ENCODE measurements around the gene MMEL1. TPM values are rescaled to one million over a fixed set of nuclear protein-coding genes. Genes with fewer than 3 reads are reported as not detected.
"Not testable (repeated sequence)": the region's sequence is repeated elsewhere in the genome, so short reads cannot be mapped to it uniquely, and the experiment has no call there.

MMEL1 gene
- total RNA-seq, 2 donors from 2014 or later = 0.54 to 0.87 TPM

DNA sequence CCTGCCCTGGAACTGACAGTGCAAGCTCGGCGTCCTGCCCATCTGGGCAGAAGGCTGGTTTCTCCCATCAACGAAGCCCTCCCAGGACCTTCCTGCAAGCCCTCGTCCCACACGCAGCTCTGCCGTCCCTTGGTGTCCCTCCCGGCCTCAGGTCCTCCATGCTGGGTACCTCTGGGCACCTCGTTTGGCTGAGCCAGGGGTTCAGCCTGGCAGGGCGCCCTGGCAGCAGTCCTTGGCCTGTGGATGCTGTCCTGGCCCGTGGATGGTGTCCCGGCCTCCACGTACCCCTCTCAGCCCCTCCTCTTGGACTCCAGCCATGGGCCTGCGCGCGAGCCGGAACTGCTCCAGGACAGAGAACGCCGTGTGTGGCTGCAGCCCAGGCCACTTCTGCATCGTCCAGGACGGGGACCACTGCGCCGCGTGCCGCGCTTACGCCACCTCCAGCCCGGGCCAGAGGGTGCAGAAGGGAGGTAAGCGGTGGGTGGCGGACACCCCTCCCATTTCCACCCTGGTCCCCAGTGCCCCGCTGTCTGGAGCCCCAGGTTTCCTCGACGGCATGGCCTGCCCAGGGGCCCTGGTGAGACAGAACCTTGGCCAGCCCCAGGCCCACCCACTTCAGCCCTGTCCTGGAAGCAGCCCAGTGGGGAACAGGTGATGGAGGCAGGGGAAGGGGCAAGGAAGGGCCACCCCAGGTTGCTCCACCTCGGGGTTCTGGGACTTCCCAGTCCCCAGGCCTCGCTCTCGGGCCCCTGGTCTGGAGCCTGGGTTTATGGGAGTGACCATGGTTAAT, 73.1 kb downstream of the MMEL1 start:
- no peak for ATAC-seq (replicated peaks)
- peak overlapping the region; percentile 3 for H3K4me3 Mint-ChIP-seq
- H3K9me3 Mint-ChIP-seq = no peaks in the 10 kb centered on the region
- no peaks in the 10 kb centered on the region for H3K27me3 Mint-ChIP-seq
- H3K36me3 Mint-ChIP-seq (ENCODE audit: low read depth) = peaks cover 80% of the 10 kb centered on the region
- peaks cover 7% of the 10 kb centered on the region for H3K4me1 Mint-ChIP-seq
- H3K27ac Mint-ChIP-seq = no peak overlapping the region

DNA sequence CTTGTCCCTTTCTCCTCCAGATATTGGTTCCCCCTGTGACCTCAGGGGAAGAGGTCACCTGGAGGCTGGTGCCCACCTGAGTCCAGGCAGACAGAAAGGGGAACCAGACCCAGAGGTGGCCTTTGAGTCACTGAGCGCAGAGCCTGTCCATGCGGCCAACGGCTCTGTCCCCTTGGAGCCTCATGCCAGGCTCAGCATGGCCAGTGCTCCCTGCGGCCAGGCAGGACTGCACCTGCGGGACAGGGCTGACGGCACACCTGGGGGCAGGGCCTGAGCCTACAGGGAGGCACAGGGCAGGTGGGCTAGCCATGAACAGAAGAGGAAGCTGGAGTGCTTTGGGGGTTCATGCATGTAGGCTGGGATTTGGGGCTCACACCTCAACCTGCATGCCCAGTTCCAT, 74.0 kb downstream of the MMEL1 start:
- Mint-ChIP-seq H3K4me1 (peaks cover 10% of the 10 kb centered on the region), H3K4me3 (peak overlapping the region; percentile 96), H3K27ac (peak overlapping the region; percentile 71), H3K9me3 (no peaks in the 10 kb centered on the region), H3K27me3 (no peaks in the 10 kb centered on the region), H3K36me3 (ENCODE audit: low read depth) (peaks cover 83% of the 10 kb centered on the region)
- no peak for ATAC-seq (replicated peaks)

DNA sequence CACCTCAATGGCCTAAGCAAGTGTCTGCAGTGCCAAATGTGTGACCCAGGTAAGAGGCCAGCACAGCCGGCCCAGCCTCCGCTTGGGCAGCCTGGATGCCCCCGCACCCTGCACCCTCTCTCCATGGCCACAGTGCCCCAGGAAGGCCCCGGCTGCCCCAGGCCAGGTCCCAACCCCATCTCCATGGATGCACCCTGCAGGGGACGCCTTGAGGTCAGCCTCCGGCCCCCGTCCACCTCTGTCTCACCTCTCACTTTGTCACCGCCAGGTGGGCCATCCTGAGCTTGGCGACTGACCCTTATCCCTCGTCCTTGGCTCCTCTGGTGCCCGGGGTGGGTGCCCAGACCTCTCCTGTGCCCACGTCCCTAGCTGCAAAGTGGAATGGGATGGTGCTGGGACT, 74.4 kb downstream of the MMEL1 start:
- H3K4me3 Mint-ChIP-seq = peak overlapping the region; percentile 96
- H3K27ac Mint-ChIP-seq = peak overlapping the region; percentile 71
- peaks cover 78% of the 10 kb centered on the region for H3K36me3 Mint-ChIP-seq (ENCODE audit: low read depth)
- peaks cover 10% of the 10 kb centered on the region for H3K4me1 Mint-ChIP-seq
- ATAC-seq (replicated peaks) = no peak
- H3K27me3 Mint-ChIP-seq = no peaks in the 10 kb centered on the region
- H3K9me3 Mint-ChIP-seq = no peaks in the 10 kb centered on the region

DNA sequence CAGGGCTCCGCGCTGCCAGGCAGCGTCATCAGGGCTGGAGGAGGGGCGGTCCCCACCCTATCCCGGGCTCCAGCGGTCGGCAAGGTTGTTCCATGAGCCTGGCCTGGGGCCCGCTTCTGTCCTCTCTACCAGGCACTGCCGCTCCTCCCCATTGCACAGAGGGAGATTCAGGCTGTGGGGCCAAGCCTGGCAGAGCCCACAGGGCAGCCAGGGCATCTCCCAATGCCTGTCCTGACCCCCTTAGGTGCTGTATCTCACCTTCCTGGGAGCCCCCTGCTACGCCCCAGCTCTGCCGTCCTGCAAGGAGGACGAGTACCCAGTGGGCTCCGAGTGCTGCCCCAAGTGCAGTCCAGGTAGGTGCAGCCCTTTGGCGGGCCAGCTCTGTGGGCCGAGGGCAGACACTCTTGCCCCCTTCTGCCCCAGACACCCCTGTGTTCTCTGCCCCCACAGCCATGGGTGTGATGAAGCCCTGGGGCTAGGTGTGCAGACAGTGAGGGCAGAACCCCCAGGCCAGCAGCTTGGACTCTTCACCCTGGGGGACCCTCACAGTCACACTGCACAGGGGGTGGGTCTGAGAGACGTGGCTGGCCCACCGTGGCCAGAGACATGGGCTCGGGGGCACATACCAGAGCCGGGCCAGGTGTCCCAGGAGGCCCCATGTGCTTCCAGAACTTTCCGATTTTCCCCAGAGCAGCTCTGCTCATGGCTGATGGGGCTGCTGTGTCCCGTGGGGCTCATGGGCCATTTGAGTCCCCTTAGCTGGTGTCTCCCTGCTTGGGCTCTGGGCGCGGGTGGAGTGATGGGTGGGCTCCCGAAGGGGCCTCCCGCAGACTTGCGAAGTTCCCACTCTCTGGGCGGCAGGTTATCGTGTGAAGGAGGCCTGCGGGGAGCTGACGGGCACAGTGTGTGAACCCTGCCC, 75.1 kb downstream of the MMEL1 start:
- Mint-ChIP-seq H3K27ac (peak overlapping the region; percentile 94), H3K27me3 (no peaks in the 10 kb centered on the region), H3K4me3 (peak overlapping the region; percentile 96), H3K36me3 (ENCODE audit: low read depth) (peaks cover 72% of the 10 kb centered on the region), H3K4me1 (peaks cover 10% of the 10 kb centered on the region), H3K9me3 (no peaks in the 10 kb centered on the region)
- no peak for ATAC-seq (replicated peaks)

DNA sequence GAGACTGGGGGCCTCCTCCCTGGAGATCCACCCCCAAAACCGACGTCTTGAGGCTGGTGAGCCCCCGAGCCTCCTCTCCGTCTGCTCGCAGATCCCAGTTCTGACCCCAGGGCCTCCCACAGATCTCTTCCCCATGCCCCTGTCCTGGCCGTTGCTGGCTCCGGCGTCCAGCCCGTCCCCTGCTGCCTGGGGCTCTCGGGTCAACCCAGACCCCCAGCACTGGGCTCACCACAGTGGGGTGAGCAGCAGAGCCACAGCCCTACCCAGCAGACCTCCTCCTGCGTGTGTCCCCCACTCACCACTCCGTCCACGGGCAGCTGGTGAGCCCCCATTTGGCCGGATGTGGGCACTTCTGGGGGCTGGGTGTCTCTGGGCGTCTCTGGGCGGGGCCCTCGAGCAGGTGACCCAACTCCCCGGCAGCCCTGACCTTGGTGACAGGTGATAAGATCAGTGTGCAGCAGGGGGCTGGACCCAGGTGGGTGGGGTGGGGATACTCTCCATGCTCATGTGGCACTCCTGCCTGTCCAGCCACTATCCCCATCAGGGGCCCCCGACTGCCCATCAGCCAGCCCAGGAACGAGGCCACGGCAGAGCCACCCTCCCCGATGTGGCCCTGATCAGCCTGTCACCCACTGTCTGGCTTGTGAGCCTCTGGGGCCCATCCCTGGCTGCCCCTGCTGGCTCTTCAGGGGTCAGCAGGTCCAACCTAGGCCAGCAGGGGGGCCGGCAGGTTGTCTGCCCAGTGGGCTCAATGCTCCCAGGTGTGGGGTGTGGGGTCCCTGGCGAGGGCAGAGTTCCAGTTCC, 75.9 kb downstream of the MMEL1 start:
- ATAC-seq (replicated peaks) = peak; percentile 19
- Mint-ChIP-seq H3K27me3 (no peaks in the 10 kb centered on the region), H3K4me1 (peaks cover 10% of the 10 kb centered on the region), H3K36me3 (ENCODE audit: low read depth) (peaks cover 67% of the 10 kb centered on the region), H3K4me3 (peak overlapping the region; percentile 96), H3K27ac (peak overlapping the region; percentile 94), H3K9me3 (no peaks in the 10 kb centered on the region)

DNA sequence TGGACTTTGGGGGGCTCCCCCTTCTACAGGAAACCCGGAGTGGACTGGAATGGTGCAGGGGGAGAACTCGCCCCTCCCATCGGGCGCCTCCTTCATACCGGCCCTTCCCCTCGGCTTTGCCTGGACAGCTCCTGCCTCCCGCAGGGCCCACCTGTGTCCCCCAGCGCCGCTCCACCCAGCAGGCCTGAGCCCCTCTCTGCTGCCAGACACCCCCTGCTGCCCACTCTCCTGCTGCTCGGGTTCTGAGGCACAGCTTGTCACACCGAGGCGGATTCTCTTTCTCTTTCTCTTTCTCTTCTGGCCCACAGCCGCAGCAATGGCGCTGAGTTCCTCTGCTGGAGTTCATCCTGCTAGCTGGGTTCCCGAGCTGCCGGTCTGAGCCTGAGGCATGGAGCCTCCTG, 76.5 kb downstream of the MMEL1 start, which contains the start of gene TNFRSF14:
TSS of gene TNFRSF14 (plus strand) at position 95 of the 401 bp plus-strand sequence. CDS start at position 389, 294 bp downstream.
- peak within 1 kb of the TSS; percentile 94 for H3K27ac Mint-ChIP-seq
- peaks cover 63% of the 10 kb centered on the region for H3K36me3 Mint-ChIP-seq (ENCODE audit: low read depth)
- H3K4me1 Mint-ChIP-seq = peaks cover 7% of the 10 kb centered on the region
- ATAC-seq (replicated peaks) = peak; percentile 57
- no peaks in the 10 kb centered on the region for H3K9me3 Mint-ChIP-seq
- no peaks in the 10 kb centered on the region for H3K27me3 Mint-ChIP-seq
- peak within 1 kb of the TSS; percentile 96 for H3K4me3 Mint-ChIP-seq

DNA sequence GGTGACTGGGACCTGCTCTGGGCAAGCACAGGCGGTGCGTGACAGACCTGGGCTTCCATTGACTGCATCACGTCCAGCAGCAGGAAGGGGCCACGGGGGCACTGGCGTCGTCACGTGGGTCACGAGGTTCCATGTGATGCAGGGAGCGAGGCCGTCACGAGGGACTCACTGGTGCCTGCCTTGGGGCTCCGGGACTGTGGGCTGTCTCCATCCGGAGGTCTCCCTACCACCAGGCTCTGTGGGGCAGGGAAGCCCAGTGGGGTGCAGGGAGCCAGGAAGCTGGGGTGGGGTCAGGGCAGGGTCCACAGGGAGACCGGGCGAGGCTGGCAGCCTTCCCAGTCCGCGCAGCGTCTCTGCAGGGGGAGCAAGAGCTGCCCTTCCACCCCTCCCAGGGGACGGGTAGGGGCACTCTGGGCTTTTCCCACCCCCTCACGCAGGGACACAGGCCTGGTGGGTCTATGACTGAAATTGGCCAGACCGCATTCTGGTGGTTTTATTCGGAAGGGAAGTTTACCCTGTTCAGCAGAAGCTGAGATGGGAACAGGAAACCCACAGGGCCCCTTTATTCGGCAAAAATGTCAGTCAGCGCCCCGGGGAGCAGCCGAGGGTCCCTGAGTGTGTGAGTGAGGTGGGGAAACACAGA, 77.1 kb downstream of the MMEL1 start:
- Mint-ChIP-seq H3K36me3 (ENCODE audit: low read depth) (peaks cover 61% of the 10 kb centered on the region), H3K4me3 (peak overlapping the region; percentile 96), H3K27ac (peak overlapping the region; percentile 94), H3K4me1 (peaks cover 4% of the 10 kb centered on the region), H3K9me3 (no peaks in the 10 kb centered on the region), H3K27me3 (no peaks in the 10 kb centered on the region)
- peak; percentile 79 for ATAC-seq (replicated peaks)

DNA sequence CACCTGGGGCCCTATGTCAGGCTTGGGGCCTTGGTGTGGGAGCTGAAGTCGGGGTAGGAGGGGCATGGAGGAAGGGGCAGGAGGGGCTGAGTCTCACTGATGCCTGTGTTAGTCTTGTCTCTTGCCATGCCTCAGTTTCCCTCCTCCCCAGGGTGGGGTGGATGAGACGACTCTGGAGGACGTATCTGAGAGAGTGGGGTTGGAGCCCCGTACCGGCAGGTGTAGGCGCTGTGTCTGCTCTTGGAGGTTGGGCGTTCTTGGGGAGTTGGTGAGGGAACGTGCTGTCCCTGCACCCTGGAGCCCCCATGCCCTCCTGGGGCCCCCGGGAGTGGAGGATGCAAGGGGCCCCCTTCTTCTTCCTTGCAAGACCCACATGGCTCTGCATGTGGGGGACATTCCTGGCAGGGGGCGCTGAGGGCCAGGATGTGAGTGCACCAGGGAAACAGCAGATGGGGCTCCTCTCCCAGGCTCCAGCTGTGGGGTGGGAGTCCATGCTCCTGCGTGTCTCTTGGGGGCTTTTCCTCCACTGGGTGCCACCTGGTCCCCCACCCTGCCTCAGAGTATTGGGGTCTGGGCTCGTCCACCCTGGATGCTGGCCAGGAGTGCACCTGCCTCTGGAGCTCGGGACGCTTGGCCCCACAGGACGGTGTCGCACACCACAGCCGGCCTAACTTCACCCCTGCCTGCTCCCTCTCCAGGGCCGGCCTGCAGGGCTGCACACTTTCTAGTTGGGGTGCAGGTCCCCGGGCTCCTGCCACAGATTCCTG, 78.0 kb downstream of the MMEL1 start:
- no peak for ATAC-seq (replicated peaks)
- Mint-ChIP-seq H3K27ac (peak overlapping the region; percentile 94), H3K27me3 (no peaks in the 10 kb centered on the region), H3K4me3 (peak overlapping the region; percentile 96), H3K36me3 (ENCODE audit: low read depth) (peaks cover 59% of the 10 kb centered on the region), H3K4me1 (peaks cover 4% of the 10 kb centered on the region), H3K9me3 (no peaks in the 10 kb centered on the region)

DNA sequence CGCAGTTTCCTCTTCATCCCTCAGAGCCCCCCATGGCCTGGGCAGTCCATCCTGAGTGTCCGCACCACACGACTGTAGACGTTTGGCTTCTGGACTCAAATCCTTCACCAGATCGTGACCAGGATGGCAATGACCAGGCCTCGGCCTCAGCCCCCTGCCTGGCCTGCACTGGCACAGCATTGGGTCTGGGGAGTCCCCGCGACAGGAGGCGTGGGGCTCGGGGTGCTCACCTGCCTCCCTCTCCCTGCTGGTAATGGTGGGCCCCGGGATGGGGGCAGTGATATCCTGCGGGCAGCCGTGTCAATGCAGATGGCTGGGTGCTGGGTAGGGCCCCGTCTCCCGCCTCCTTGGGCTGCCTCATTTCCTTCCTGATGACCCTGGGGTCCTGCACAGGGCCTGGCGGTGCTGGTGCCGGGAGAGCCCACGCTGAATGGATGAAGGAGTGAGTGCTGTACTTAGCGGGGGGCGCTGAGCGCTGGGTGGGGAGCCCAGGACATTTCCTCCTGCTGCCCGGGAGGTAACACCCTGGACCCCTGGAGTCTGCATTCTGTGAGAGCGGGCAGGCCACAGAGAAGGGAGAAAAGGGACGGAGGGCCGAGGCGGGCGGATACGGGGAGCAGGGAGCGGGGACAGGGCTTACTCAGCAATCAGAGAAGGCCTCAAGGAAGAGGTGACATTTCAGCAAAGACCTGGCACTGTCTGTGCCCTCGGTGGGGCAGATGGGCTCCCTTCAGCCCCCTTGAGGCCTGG, 78.8 kb downstream of the MMEL1 start:
- H3K4me3 Mint-ChIP-seq = peak overlapping the region; percentile 96
- peaks cover 55% of the 10 kb centered on the region for H3K36me3 Mint-ChIP-seq (ENCODE audit: low read depth)
- H3K27ac Mint-ChIP-seq = peak overlapping the region; percentile 72
- peaks cover 4% of the 10 kb centered on the region for H3K4me1 Mint-ChIP-seq
- no peak for ATAC-seq (replicated peaks)
- H3K27me3 Mint-ChIP-seq = no peaks in the 10 kb centered on the region
- H3K9me3 Mint-ChIP-seq = no peaks in the 10 kb centered on the region

DNA sequence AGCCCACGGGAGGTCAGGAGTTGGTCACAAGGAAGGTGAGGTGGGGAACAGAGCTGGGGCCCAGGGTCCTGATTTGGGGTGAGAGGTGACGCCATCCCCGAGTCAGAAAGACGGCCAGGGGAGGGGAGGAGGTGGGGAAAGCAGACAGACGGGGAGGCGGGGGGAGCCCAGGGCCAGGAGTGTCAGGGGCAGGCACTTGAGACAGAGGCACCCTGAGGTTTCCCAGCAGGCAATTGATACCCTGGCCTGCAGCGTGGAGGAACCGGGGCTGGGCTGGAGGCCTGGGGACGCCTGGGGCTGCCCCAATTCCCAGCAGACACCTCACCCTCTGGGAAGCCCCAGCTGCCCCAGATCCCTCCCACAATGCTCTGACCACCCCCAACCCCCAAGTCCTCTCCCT, 79.7 kb downstream of the MMEL1 start:
- H3K9me3 Mint-ChIP-seq; H3K4me1 Mint-ChIP-seq; H3K27ac Mint-ChIP-seq; H3K27me3 Mint-ChIP-seq; H3K4me3 Mint-ChIP-seq; ATAC-seq (replicated peaks): not testable (repeated sequence)
- peaks cover 45% of the 10 kb centered on the region for H3K36me3 Mint-ChIP-seq (ENCODE audit: low read depth)

DNA sequence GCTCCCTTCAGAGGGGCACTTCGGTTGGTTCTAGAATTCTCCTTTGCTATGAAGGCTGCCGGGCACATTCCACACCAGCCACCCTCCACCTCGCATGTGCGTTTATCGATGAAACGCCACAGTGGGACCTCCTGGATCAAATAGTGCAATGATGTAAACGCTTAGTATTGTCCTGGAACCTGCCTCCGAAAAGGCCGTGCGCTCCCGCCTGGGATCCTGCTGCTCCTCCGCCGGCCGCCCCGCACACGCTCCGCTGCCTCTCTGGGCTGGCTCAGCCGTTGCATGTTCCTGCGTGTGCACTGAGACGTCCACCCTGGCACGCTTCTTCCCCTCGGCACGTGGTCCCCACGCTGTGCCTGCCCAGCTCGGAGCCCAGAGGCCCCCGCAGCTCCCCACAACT, 80.6 kb downstream of the MMEL1 start:
- no peak for ATAC-seq (replicated peaks)
- no peak overlapping the region for H3K27ac Mint-ChIP-seq
- no peaks in the 10 kb centered on the region for H3K27me3 Mint-ChIP-seq
- H3K4me1 Mint-ChIP-seq = peaks cover 4% of the 10 kb centered on the region
- H3K36me3 Mint-ChIP-seq (ENCODE audit: low read depth) = peaks cover 36% of the 10 kb centered on the region
- H3K4me3 Mint-ChIP-seq = no peak overlapping the region
- H3K9me3 Mint-ChIP-seq = no peaks in the 10 kb centered on the region

DNA sequence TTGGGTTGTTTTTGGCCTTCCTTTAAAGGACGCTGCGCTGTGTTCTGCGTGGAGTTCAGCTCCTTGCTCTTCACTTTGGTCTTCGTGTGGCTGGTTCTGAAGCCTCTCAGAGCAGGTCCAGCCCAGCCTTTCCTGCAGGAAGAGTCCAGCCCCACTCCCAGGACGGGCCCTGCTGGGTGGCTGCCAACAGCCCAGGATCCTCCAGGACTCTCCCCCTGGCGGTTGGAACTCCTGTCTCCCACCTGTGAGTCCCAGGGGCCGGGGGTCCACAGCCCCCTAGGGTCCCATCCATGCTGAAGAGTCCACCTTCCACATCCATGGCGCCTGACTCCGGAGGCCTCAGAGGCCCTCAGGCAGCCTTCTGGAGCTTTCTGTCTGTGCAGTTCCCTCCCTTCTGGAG, 81.3 kb downstream of the MMEL1 start:
- not testable (repeated sequence) for H3K4me3 Mint-ChIP-seq; H3K9me3 Mint-ChIP-seq; H3K27me3 Mint-ChIP-seq; H3K4me1 Mint-ChIP-seq; H3K27ac Mint-ChIP-seq; ATAC-seq (replicated peaks)
- H3K36me3 Mint-ChIP-seq (ENCODE audit: low read depth) = peaks cover 35% of the 10 kb centered on the region
